Activated CD4-positive, alpha-beta T cell treated with anti-CD3 and anti-CD28 coated beads, Interleukin-2, amount 10 ng/mL, durations not matched to agents 7 days and 5 days (primary cell): Measurements from ENCODE around the gene EVI5. TPM values are rescaled to one million over a fixed set of nuclear protein-coding genes. Genes with fewer than 3 reads are reported as not detected.
"Not testable (repeated sequence)": the region's sequence is repeated elsewhere in the genome, so short reads cannot be mapped to it uniquely, and the experiment has no call there.

ENCODE experiments used
- CTCF ChIA-PET: fragments of 350-600 bp; sonication (Branson Sonifier 250); formaldehyde crosslinking; loops from one replicate; lab custom pipeline; 2021; ENCODE audit warnings: antibody characterized with exemption; lab: Charles Lee
- POLR2A ChIA-PET: fragments of 350-600 bp; sonication (Branson Sonifier 250); formaldehyde crosslinking; loops from one replicate; lab custom pipeline; 2021; ENCODE audit warnings: antibody characterized with exemption; lab: Charles Lee
- DNase-seq: peaks from one replicate; pipeline ENCODE4 v3.0.0-alpha.2; 2020
- H3K27ac Mint-ChIP-seq: one replicate; pipeline ENCODE4 v1.8.0; 2021; ENCODE audit warnings: mild to moderate bottlenecking, moderate library complexity, mixed read lengths
- H3K27me3 Mint-ChIP-seq: one replicate; pipeline ENCODE4 v1.8.0; 2021; ENCODE audit warnings: mixed read lengths
- H3K36me3 Mint-ChIP-seq: one replicate; pipeline ENCODE4 v1.8.0; 2021; ENCODE audit warnings: low read depth, mixed read lengths
- H3K4me1 Mint-ChIP-seq: one replicate; pipeline ENCODE4 v1.8.0; 2021; ENCODE audit warnings: mixed read lengths
- H3K4me3 Mint-ChIP-seq: one replicate; pipeline ENCODE4 v1.8.0; 2021; ENCODE audit warnings: mild to moderate bottlenecking, moderate library complexity, mixed read lengths
- H3K9me3 Mint-ChIP-seq: one replicate; pipeline ENCODE4 v1.8.0; 2021; ENCODE audit warnings: mixed read lengths
- total RNA-seq, 2 experiments: library from RNA; stranded (reverse); gene quantifications; one replicate each; pipeline ENCODE4 v1.2.3, GENCODE V29; 2021

The EVI5 gene
- total RNA-seq, 2 experiments from 2014 or later, result 0.35 to 0.52 TPM

- Mint-ChIP-seq H3K4me3 (no peak overlapping the region), H3K27ac (no peak overlapping the region), H3K9me3 (no peaks in the 10 kb centered on the region), H3K36me3 (no peaks in the 10 kb centered on the region), H3K27me3 (no peaks in the 10 kb centered on the region), H3K4me1 (no peaks in the 10 kb centered on the region)
- ChIA-PET POLR2A (no interaction called here), CTCF (interaction anchor here (0.6 kb wide), 1 partner anchor 41 kb away, joined by 3 read pairs; no protein-coding TSS in a partner anchor)
- no peak for DNase-seq
These were observed 56.2 kb downstream of the EVI5 start for GRCh38 chr1:92728697-92729096.

- H3K36me3 Mint-ChIP-seq, CTCF ChIA-PET, POLR2A ChIA-PET, H3K9me3 Mint-ChIP-seq, H3K27ac Mint-ChIP-seq, H3K4me3 Mint-ChIP-seq, DNase-seq, H3K4me1 Mint-ChIP-seq: not testable (repeated sequence)
- peaks cover 13% of the 10 kb centered on the region for H3K27me3 Mint-ChIP-seq
These were observed 61.2 kb downstream of the EVI5 start for GRCh38 chr1:92723713-92724112.

- Mint-ChIP-seq H3K36me3 (no peaks in the 10 kb centered on the region), H3K4me3 (no peak overlapping the region), H3K9me3 (peaks cover 2% of the 10 kb centered on the region), H3K27me3 (peaks cover 27% of the 10 kb centered on the region), H3K4me1 (no peaks in the 10 kb centered on the region), H3K27ac (no peak overlapping the region)
- CTCF ChIA-PET, result no interaction called here
- POLR2A ChIA-PET, result no interaction called here
- DNase-seq, result no peak
These were observed 63.0 kb downstream of the EVI5 start for GRCh38 chr1:92721886-92722285.

GRCh38 chr1:92721157-92721556 is 63.8 kb downstream of the EVI5 start:
- DNase-seq, POLR2A ChIA-PET, CTCF ChIA-PET, H3K36me3 Mint-ChIP-seq, H3K27ac Mint-ChIP-seq, H3K9me3 Mint-ChIP-seq, H3K4me3 Mint-ChIP-seq, H3K4me1 Mint-ChIP-seq: not testable (repeated sequence)
- H3K27me3 Mint-ChIP-seq, result peaks cover 28% of the 10 kb centered on the region

GRCh38 chr1:92715476-92715951 is 69.4 kb downstream of the EVI5 start:
- H3K4me1 Mint-ChIP-seq, H3K36me3 Mint-ChIP-seq: not testable (repeated sequence)
- CTCF ChIA-PET, result interaction anchor here (0.6 to 0.7 kb wide), 2 partner anchors 8 to 1937 kb away, joined by 3 read pairs; no protein-coding TSS in a partner anchor

GRCh38 chr1:92713939-92714338 is 71.0 kb downstream of the EVI5 start:
- H3K4me1 Mint-ChIP-seq, result no peaks in the 10 kb centered on the region
- CTCF ChIA-PET, result no interaction called here
- no peaks in the 10 kb centered on the region for H3K36me3 Mint-ChIP-seq
- no peak overlapping the region for H3K27ac Mint-ChIP-seq
- POLR2A ChIA-PET, result no interaction called here
- DNase-seq, result no peak
- no peak overlapping the region for H3K4me3 Mint-ChIP-seq
- peaks cover 3% of the 10 kb centered on the region for H3K9me3 Mint-ChIP-seq
- H3K27me3 Mint-ChIP-seq, result peaks cover 17% of the 10 kb centered on the region

More at GRCh38 chr1:92715476-92715951, 69.4 kb downstream of the EVI5 start:
- not testable (repeated sequence) for DNase-seq, H3K9me3 Mint-ChIP-seq, H3K27ac Mint-ChIP-seq, H3K4me3 Mint-ChIP-seq
- peaks cover 26% of the 10 kb centered on the region for H3K27me3 Mint-ChIP-seq
- POLR2A ChIA-PET, result interaction anchor here (0.6 kb wide), 2 partner anchors 11 to 551 kb away, joined by 4 to 5 read pairs; no protein-coding TSS in a partner anchor

GRCh38 chr1:92711473-92712165 is 73.3 kb downstream of the EVI5 start:
- Mint-ChIP-seq H3K36me3 (no peaks in the 10 kb centered on the region), H3K9me3 (no peaks in the 10 kb centered on the region), H3K27ac (no peak overlapping the region), H3K4me1 (no peaks in the 10 kb centered on the region), H3K4me3 (no peak overlapping the region), H3K27me3 (peaks cover 3% of the 10 kb centered on the region)
- POLR2A ChIA-PET, result interaction anchor here (0.6 kb wide), 1 partner anchor 30 kb away, joined by 4 read pairs; no protein-coding TSS in a partner anchor
- no peak for DNase-seq
- CTCF ChIA-PET, result interaction anchor here (0.6 kb wide), 1 partner anchor 554 kb away, joined by 3 read pairs; no protein-coding TSS in a partner anchor

- POLR2A ChIA-PET, result no interaction called here
- no peaks in the 10 kb centered on the region for H3K4me1 Mint-ChIP-seq
- H3K27ac Mint-ChIP-seq, result no peak overlapping the region
- H3K9me3 Mint-ChIP-seq, result no peaks in the 10 kb centered on the region
- no peak for DNase-seq
- no peak overlapping the region for H3K4me3 Mint-ChIP-seq
- CTCF ChIA-PET, result no interaction called here
- H3K36me3 Mint-ChIP-seq, result no peaks in the 10 kb centered on the region
- peaks cover 3% of the 10 kb centered on the region for H3K27me3 Mint-ChIP-seq
These were observed 75.2 kb downstream of the EVI5 start for GRCh38 chr1:92709738-92710137.

- H3K27ac Mint-ChIP-seq, result no peak overlapping the region
- ChIA-PET POLR2A (no interaction called here), CTCF (no interaction called here)
- H3K27me3 Mint-ChIP-seq, result peaks cover 3% of the 10 kb centered on the region
- no peak overlapping the region for H3K4me3 Mint-ChIP-seq
- H3K9me3 Mint-ChIP-seq, result no peaks in the 10 kb centered on the region
- no peak for DNase-seq
- no peaks in the 10 kb centered on the region for H3K36me3 Mint-ChIP-seq
- H3K4me1 Mint-ChIP-seq, result no peaks in the 10 kb centered on the region
These were observed 76.4 kb downstream of the EVI5 start for GRCh38 chr1:92708368-92708950.

- H3K27ac Mint-ChIP-seq, result no peak overlapping the region
- CTCF ChIA-PET, result interaction anchor here (0.7 kb wide), 1 partner anchor 8 kb away, joined by 3 read pairs; no protein-coding TSS in a partner anchor
- DNase-seq, result no peak
- POLR2A ChIA-PET, result no interaction called here
- no peak overlapping the region for H3K4me3 Mint-ChIP-seq
- peaks cover 3% of the 10 kb centered on the region for H3K27me3 Mint-ChIP-seq
- no peaks in the 10 kb centered on the region for H3K36me3 Mint-ChIP-seq
- no peaks in the 10 kb centered on the region for H3K9me3 Mint-ChIP-seq
- no peaks in the 10 kb centered on the region for H3K4me1 Mint-ChIP-seq
These were observed 77.2 kb downstream of the EVI5 start for GRCh38 chr1:92707709-92708108.

- ChIA-PET POLR2A (no interaction called here), CTCF (interaction anchor here (0.7 kb wide), 1 partner anchor 8 kb away, joined by 3 read pairs; no protein-coding TSS in a partner anchor)
- Mint-ChIP-seq H3K4me3 (no peak overlapping the region), H3K36me3 (no peaks in the 10 kb centered on the region), H3K27me3 (peaks cover 3% of the 10 kb centered on the region), H3K4me1 (no peaks in the 10 kb centered on the region), H3K9me3 (no peaks in the 10 kb centered on the region), H3K27ac (no peak overlapping the region)
- no peak for DNase-seq
These were observed 77.6 kb downstream of the EVI5 start for GRCh38 chr1:92707292-92707691.

GRCh38 chr1:92705446-92705845 is 79.5 kb downstream of the EVI5 start:
- CTCF ChIA-PET, result interaction anchor here (1.1 to 1.2 kb wide), 2 partner anchors 9 to 41 kb away, joined by 3 read pairs; no protein-coding TSS in a partner anchor
- H3K27me3 Mint-ChIP-seq, result no peaks in the 10 kb centered on the region
- no peaks in the 10 kb centered on the region for H3K36me3 Mint-ChIP-seq
- DNase-seq, result no peak
- H3K27ac Mint-ChIP-seq, result no peak overlapping the region
- H3K4me3 Mint-ChIP-seq, result no peak overlapping the region
- H3K9me3 Mint-ChIP-seq, result no peaks in the 10 kb centered on the region
- POLR2A ChIA-PET, result no interaction called here
- H3K4me1 Mint-ChIP-seq, result peaks cover 6% of the 10 kb centered on the region

GRCh38 chr1:92701147-92701546 is 83.8 kb downstream of the EVI5 start:
- Mint-ChIP-seq H3K27ac (no peak overlapping the region), H3K4me3 (no peak overlapping the region), H3K27me3 (peaks cover 10% of the 10 kb centered on the region), H3K36me3 (no peaks in the 10 kb centered on the region), H3K9me3 (no peaks in the 10 kb centered on the region), H3K4me1 (peaks cover 6% of the 10 kb centered on the region)
- ChIA-PET CTCF (interaction anchor here (0.7 to 2.1 kb wide), 2 partner anchors 11 to 1520 kb away, joined by 3 to 6 read pairs; no protein-coding TSS in a partner anchor), POLR2A (no interaction called here)
- DNase-seq, result no peak
